ENCODE data around the gene AGPAT3. TPM values are rescaled to one million over a fixed set of nuclear protein-coding genes. Genes with fewer than 3 reads are reported as not detected.

AGPAT3 gene
- total RNA-seq, 4 donors from 2014 or later, result 40.6 to 80.5 (median 65.3) TPM

DNA sequence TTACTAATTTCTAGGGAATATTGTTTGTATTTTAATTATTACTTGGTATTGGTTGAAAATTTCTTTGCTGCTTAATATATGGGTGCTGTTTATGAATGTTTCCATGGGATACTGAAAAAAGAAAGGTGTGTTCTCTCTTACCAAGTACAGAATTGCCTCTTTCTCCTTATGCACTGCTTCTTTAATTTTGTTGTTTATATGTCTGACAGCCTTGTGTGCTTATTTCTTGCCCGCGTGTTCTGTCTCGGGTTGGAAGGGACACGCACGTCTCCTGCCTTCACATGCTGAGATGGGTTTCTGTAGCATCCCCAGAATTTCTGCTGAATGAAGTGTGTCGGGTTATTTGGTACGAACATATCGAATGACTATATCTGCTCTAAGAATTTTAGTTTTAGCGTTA is 51.1 kb downstream of the AGPAT3 start:
- Histone ChIP-seq H3K4me1 (peaks cover 20 to 38% of the 10 kb centered on the region in 2 donors), H3K27ac (no peak overlapping the region), H3K4me3 (replicated peaks in 1 of 3) (no peak overlapping the region), H3K9me3 (no peaks in the 10 kb centered on the region), H3K27me3 (no peaks in the 10 kb centered on the region), H3K36me3 (no peaks in the 10 kb centered on the region)
- TF ChIP-seq, protein P1, sequence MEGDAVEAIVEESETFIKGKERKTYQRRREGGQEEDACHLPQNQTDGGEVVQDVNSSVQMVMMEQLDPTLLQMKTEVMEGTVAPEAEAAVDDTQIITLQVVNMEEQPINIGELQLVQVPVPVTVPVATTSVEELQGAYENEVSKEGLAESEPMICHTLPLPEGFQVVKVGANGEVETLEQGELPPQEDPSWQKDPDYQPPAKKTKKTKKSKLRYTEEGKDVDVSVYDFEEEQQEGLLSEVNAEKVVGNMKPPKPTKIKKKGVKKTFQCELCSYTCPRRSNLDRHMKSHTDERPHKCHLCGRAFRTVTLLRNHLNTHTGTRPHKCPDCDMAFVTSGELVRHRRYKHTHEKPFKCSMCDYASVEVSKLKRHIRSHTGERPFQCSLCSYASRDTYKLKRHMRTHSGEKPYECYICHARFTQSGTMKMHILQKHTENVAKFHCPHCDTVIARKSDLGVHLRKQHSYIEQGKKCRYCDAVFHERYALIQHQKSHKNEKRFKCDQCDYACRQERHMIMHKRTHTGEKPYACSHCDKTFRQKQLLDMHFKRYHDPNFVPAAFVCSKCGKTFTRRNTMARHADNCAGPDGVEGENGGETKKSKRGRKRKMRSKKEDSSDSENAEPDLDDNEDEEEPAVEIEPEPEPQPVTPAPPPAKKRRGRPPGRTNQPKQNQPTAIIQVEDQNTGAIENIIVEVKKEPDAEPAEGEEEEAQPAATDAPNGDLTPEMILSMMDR (IDR thresholded peaks at IDR 0.05), result no peak
- no peak for TF ChIP-seq POLR2A (IDR thresholded peaks at IDR 0.05)
- intact Hi-C loops (cut with DNase I), result no loop called here
- WGBS, 2 donors, result 96 to 97% methylated on average over 9 of the region's 9 CpGs
- no peak for DNase-seq

DNA sequence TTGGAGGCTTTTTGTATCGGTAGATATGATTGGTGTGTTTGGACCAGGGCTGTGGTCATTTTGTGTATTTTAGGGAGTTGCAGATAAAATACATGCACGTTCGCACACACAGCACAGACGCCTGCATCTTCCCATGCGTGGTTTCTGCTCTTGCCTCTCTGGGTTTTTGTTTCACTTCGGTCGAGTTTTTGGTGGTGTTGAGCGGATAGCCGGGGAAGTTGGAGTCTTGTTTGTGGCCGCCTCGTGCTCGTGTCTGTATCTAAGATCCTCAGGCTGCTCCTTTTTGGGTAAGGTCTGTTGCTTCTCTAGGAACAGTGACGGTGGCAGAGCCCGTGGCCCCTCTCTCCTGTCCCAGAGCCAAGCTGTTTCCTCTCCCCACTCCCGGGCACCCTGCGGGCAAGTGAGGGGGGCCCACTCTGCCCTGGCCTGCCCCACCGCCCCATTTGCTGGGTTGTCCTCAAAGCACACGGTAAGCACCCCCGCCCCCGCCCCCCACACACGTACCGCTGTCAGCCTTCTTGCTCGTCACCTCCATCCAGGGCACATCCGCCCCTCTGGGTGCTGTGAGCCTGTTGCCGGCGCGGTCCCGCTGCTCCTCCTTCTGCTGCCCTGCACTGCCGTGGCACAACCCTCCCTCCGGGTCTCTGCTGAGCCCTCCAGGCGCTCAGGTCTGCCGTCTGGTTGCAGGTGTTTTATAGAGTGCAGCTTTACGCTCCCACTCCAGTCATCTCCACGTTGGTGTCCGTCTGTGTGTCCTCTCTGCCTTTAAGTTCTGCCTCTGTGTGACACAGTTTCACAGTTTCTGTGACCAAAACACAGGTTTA is 51.9 kb downstream of the AGPAT3 start:
- Histone ChIP-seq H3K27ac (no peak overlapping the region), H3K36me3 (no peaks in the 10 kb centered on the region), H3K27me3 (no peaks in the 10 kb centered on the region), H3K4me1 (peaks cover 15 to 35% of the 10 kb centered on the region in 2 donors), H3K9me3 (no peaks in the 10 kb centered on the region), H3K4me3 (replicated peaks in 1 of 3) (no peak overlapping the region)
- peak; percentile 3 to 4 for DNase-seq
- TF ChIP-seq, protein P1 (IDR thresholded peaks at IDR 0.05), result no peak
- no peak for TF ChIP-seq POLR2A (IDR thresholded peaks at IDR 0.05)
- intact Hi-C loops (cut with DNase I), result no loop called here
- WGBS, 2 donors, result 70 to 79% methylated on average over 35 of the region's 35 CpGs

DNA sequence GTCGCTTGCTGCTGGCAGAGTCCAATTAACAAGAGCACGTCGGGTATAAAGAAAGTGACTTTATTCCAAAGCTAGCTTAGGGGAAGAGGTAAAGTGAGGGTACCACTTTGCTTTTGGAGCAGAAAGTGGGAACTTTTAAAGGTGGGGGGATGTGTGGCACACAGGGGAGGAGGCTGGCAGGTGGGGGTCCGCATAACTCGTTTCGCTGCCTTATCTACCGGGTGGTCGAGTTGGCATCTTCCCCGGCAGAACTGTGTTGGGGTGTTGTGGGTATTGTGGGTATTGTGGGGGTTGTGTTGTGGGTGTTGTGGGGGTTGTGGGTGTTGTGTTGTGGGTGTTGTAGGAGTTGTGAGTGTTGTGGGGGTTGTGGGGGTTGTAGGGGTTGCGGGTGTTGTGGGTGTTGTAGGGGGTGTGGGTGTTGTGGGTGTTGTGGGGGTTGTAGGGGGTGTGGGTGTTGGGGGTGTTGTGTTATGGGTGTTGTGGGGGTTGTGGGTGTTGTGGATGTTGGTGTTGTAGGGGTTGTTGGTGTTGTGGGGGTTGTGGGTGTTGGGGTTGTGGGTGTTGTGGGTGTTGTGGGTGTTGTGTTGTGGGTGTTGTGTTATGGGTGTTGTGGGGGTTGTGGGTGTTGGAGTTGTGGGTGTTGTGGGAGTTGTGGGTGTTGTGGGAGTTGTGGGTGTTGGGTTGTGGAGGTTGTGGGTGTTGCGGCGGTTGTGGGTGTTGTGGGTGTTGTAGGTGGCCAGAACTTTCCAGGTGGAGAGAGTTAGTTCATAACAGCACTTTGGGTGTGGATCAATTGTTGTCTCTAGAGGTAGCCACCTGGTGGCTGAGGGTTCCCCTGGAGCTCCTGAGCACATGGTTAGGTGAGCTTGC is 52.7 kb downstream of the AGPAT3 start:
- DNase-seq, result peak in 1 of 2 donors; percentile 0
- intact Hi-C loops (cut with DNase I), result no loop called here
- no peak overlapping the region for H3K27ac ChIP-seq
- TF ChIP-seq POLR2A (IDR thresholded peaks at IDR 0.05), result no peak
- TF ChIP-seq, protein P1 (IDR thresholded peaks at IDR 0.05), result no peak
- H3K9me3 ChIP-seq, result no peaks in the 10 kb centered on the region
- peaks cover 17 to 38% of the 10 kb centered on the region in 2 donors for H3K4me1 ChIP-seq
- whole genome bisulfite sequencing, 2 donors, result 90 to 91% methylated on average over 12 of the region's 12 CpGs
- no peaks in the 10 kb centered on the region for H3K27me3 ChIP-seq
- no peak overlapping the region for H3K4me3 ChIP-seq (replicated peaks in 1 of 3)
- no peaks in the 10 kb centered on the region for H3K36me3 ChIP-seq

DNA sequence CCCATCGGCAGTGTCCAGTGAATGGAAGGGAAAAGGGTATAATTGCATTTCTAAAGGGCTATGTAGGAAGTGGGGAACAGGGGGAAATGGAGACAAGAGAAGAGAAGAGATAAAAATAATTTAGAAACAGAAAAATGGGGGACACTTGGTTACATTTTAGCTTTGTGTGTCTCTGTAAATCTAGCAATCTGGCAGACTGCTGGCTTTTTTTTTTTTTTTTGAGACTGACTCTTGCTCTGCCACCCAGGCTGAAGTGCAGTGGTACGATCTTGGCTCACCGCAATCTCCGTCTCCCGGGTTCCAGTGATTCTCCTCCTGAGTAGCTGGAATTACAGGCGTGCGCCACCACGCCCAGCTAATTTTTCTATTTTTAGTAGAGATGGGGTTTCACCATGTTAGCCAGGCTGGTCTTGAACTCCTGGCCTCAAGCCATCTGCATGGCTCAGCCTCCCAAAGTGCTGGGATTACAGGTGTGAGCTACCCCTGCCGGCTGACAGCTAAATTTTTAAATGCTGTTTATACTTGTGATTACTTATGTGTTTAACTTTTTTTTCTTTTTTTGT is 53.4 kb downstream of the AGPAT3 start:
- Histone ChIP-seq H3K27me3 (no peaks in the 10 kb centered on the region), H3K4me3 (replicated peaks in 1 of 3) (no peak overlapping the region), H3K36me3 (no peaks in the 10 kb centered on the region), H3K4me1 (peaks cover 24 to 45% of the 10 kb centered on the region in 2 donors), H3K9me3 (no peaks in the 10 kb centered on the region), H3K27ac (no peak overlapping the region)
- intact Hi-C loops (cut with DNase I), result no loop called here
- TF ChIP-seq POLR2A (IDR thresholded peaks at IDR 0.05), result no peak
- TF ChIP-seq, protein P1 (IDR thresholded peaks at IDR 0.05), result no peak
- 78 to 86% methylated on average over 9 of the region's 9 CpGs for WGBS, 2 donors
- no peak for DNase-seq
